Smooth muscle cell (in vitro differentiated cells): ENCODE results near the gene IL1RN. TPM values are rescaled to one million over a fixed set of nuclear protein-coding genes. Genes with fewer than 3 reads are reported as not detected.

Experiments used
- DNase-seq: peaks from one replicate; lab custom pipeline; 2025; ENCODE audit not compliant: unreplicated experiment; lab: John Stamatoyannopoulos, UW
- H2AFZ ChIP-seq: fragments of 200-600 bp; sonication (generic); 2 replicates; pipeline ENCODE4 v1.6.0; 2016; ENCODE audit warnings: antibody characterized with exemption, low read depth, mild to moderate bottlenecking
- H3F3A ChIP-seq: fragments of 200-600 bp; sonication (generic); 2 replicates; pipeline ENCODE4 v1.6.0; 2017; ENCODE audit warnings: antibody characterized with exemption, low read depth
- H3K27ac ChIP-seq: fragments of 200-600 bp; sonication (generic); 2 replicates; pipeline ENCODE4 v1.5.1; 2016; ENCODE audit warnings: low read depth, mild to moderate bottlenecking
- H3K27me3 ChIP-seq: fragments of 200-600 bp; sonication (generic); 2 replicates; pipeline ENCODE4 v1.6.1; 2016; ENCODE audit warnings: low read depth, mild to moderate bottlenecking
- H3K36me3 ChIP-seq: fragments of 200-600 bp; sonication (generic); 2 replicates; pipeline ENCODE4 v1.5.1; 2016; ENCODE audit warnings: low read depth
- H3K4me1 ChIP-seq: fragments of 200-600 bp; sonication (generic); 2 replicates; pipeline ENCODE4 v1.5.1; 2016; ENCODE audit warnings: low read depth
- H3K4me2 ChIP-seq: fragments of 200-600 bp; sonication (generic); 2 replicates; pipeline ENCODE4 v1.6.0; 2016; ENCODE audit warnings: mild to moderate bottlenecking
- H3K4me3 ChIP-seq: fragments of 200-600 bp; sonication (generic); 2 replicates; pipeline ENCODE4 v1.5.1; 2016; ENCODE audit warnings: mild to moderate bottlenecking
- H3K79me2 ChIP-seq: fragments of 200-600 bp; sonication (generic); 2 replicates; pipeline ENCODE4 v1.6.0; 2016; ENCODE audit warnings: low read depth, mild to moderate bottlenecking
- H3K9ac ChIP-seq: fragments of 200-600 bp; sonication (generic); 2 replicates; pipeline ENCODE4 v1.6.0; 2016; ENCODE audit warnings: low read depth
- H3K9me3 ChIP-seq: fragments of 200-600 bp; sonication (generic); replicated peaks from 2 replicates; pipeline ENCODE4 v1.5.1; 2016; ENCODE audit warnings: low read depth
- H4K20me1 ChIP-seq: fragments of 200-600 bp; sonication (generic); 2 replicates; pipeline ENCODE4 v1.6.0; 2016; ENCODE audit warnings: low read depth
- CTCF ChIP-seq: fragments of 200-600 bp; sonication (generic); IDR thresholded peaks from 2 replicates; pipeline ENCODE4 v1.5.1; 2017; ENCODE audit warnings: borderline replicate concordance, mild to moderate bottlenecking, antibody characterized with exemption; ENCODE audit not compliant: insufficient read depth, poor library complexity, severe bottlenecking
- WGBS: methylation state at CpG from one replicate; pipeline ENCODE4 v1.1.7; 2016; ENCODE audit warnings: low lambda C conversion rate; 5-methylcytosine and 5-hydroxymethylcytosine counted together
- polyA plus RNA-seq: library from polyadenylated mRNA; unstranded; fragments of >200 nt; fragmentation: Nextera tagmentation; extraction: Ambion mirVana; gene quantifications from 2 replicates; pipeline ENCODE4 v1.2.1, GENCODE V29; 2016
- total RNA-seq: library from RNA; depleted of rRNA; stranded (reverse); fragments of >200 nt; gene quantifications from 2 replicates; pipeline ENCODE4 v1.2.3, GENCODE V29; 2014

Gene IL1RN
- total and polyA plus RNA-seq, 2 experiments from 2014 or later, result 2.2 to 3.3 TPM

- Histone ChIP-seq H3K9me3 (no peaks in the 10 kb centered on the region), H3K4me1 (no peaks in the 10 kb centered on the region), H4K20me1 (no peaks in the 10 kb centered on the region), H3K27me3 (peaks cover 36% of the 10 kb centered on the region), H3K79me2 (no peaks in the 10 kb centered on the region), H3K9ac (no peak overlapping the region), H3K27ac (peak overlapping the region; percentile 49), H3K4me2 (no peak overlapping the region), H2AFZ (no peak overlapping the region), H3K36me3 (no peaks in the 10 kb centered on the region), H3K4me3 (no peak overlapping the region), H3F3A (peaks cover 4% of the 10 kb centered on the region)
- no peak for TF ChIP-seq CTCF
- DNase-seq, result no peak
- WGBS, result 70% methylated on average over 4 of the region's 4 CpGs
Observed at GRCh38 chr2:113079131-113079530, 48.3 kb upstream of the IL1RN start.

DNA sequence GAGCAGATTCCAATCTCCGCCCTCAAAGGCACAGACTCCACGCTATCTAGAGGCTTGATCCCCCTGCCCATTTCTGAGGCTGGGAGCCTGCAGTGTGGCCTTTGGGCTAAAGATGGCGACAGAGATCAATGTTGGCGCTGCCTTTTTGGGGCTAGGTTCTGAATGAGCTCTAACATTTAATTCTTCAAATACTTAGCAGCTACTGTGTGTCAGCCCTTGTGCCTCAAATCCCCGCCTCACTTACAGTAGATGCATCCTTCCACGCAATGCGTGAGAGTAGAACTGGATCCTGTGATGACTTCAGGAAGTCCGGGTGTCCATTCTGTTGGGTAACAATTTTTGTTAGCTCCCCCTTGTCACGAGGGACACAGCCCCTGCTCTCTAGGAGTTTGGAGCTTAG is 47.3 kb upstream of the IL1RN start:
- no peaks in the 10 kb centered on the region for H3K36me3 ChIP-seq
- H2AFZ ChIP-seq, result no peak overlapping the region
- no peak overlapping the region for H3K27ac ChIP-seq
- H4K20me1 ChIP-seq, result no peaks in the 10 kb centered on the region
- 25% methylated on average over 9 of the region's 9 CpGs for WGBS
- peaks cover 4% of the 10 kb centered on the region for H3F3A ChIP-seq
- H3K9ac ChIP-seq, result no peak overlapping the region
- H3K4me2 ChIP-seq, result no peak overlapping the region
- DNase-seq, result peak; percentile 5
- H3K4me3 ChIP-seq, result no peak overlapping the region
- peak; percentile 73 for TF ChIP-seq CTCF
- peaks cover 33% of the 10 kb centered on the region for H3K27me3 ChIP-seq
- no peaks in the 10 kb centered on the region for H3K79me2 ChIP-seq
- no peaks in the 10 kb centered on the region for H3K9me3 ChIP-seq
- H3K4me1 ChIP-seq, result no peaks in the 10 kb centered on the region

DNA sequence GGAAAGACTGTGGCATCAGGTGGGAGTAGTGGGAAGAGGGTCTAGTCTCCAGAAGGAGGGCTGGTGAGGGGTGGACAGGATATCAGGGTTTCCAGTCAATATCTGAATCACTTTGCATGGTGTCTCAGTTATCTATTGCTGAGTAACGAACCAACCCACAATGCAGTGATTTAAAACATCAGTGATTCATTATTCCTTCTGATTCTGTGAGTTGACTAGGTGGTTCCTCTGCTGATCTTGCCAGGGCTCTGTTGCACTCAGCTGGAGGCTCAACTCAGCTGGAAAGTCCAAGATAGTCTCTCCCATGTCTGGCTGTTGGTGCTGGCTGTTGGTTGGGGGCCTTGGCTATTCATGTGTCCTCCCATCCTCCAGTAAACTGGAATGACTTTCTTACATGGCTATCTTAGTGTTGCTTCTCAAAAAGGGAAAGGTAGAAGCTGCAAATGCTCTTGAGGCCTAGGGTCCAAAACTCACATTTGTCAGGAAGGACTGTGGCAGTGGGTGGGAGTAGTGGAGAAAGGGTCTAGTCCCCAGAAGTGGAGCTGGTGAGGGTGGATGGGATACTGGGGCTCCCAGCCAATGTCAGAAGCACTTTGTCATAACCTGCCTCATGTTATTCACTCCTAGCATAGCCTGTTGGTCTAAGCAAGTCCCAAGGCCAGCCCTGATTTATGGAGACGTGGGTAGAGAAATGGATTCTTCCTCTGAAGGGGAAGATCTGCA is 45.7 kb upstream of the IL1RN start:
- Histone ChIP-seq H3K4me3 (no peak overlapping the region), H3K4me2 (no peak overlapping the region), H2AFZ (no peak overlapping the region), H3K4me1 (no peaks in the 10 kb centered on the region), H3K9me3 (no peaks in the 10 kb centered on the region), H3K27me3 (peaks cover 29% of the 10 kb centered on the region), H3F3A (peaks cover 4% of the 10 kb centered on the region), H3K9ac (no peak overlapping the region), H3K27ac (no peak overlapping the region), H3K79me2 (no peaks in the 10 kb centered on the region), H4K20me1 (no peaks in the 10 kb centered on the region), H3K36me3 (no peaks in the 10 kb centered on the region)
- no peak for DNase-seq
- no peak for TF ChIP-seq CTCF
- WGBS, result 40% methylated on average over 2 of the region's 2 CpGs

GRCh38 chr2:113083296-113083695 is 44.1 kb upstream of the IL1RN start:
- Histone ChIP-seq H3K4me3 (no peak overlapping the region), H3K4me1 (no peaks in the 10 kb centered on the region), H3K27me3 (peaks cover 28% of the 10 kb centered on the region), H3K36me3 (no peaks in the 10 kb centered on the region), H3K4me2 (no peak overlapping the region), H2AFZ (no peak overlapping the region), H4K20me1 (no peaks in the 10 kb centered on the region), H3K9me3 (no peaks in the 10 kb centered on the region), H3F3A (peaks cover 4% of the 10 kb centered on the region), H3K79me2 (no peaks in the 10 kb centered on the region), H3K9ac (no peak overlapping the region), H3K27ac (no peak overlapping the region)
- no peak for DNase-seq
- WGBS, result 79% methylated on average over 8 of the region's 8 CpGs
- TF ChIP-seq CTCF, result no peak
